HG02943 (cell line): ENCODE data around the gene MYH4.

Experiments
- ATAC-seq: cut with Tn5 transposase; IDR thresholded peaks from one replicate; pipeline ENCODE4 v1.9.1; 2021; ENCODE audit warnings: mild to moderate bottlenecking, low read depth, moderate library complexity; ENCODE audit not compliant: unreplicated experiment

MYH4 gene

DNA sequence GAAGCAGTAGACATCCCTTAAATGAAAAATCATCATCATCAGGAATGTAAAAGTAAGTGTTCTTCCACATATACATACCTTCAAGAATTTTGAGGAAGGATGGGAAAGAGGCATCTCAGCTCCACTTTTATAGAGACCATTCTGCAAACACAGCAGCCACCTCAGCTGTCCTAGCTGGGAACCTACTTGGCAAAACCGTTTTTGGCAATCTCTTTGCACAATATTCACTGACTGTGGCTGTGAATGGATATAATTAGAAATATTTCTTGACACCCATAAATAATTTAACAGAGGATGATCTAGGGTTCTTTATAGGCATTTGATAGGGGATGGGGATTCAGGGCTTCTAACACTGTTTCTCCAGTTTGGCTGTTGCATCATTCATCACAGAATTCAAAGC, at the start of gene MYH4:
MYH4 (minus strand) TSS at position 101 of the 400 bp plus-strand sequence. CDS start 2,814 bp downstream, outside the sequence.
- no peak for ATAC-seq

DNA sequence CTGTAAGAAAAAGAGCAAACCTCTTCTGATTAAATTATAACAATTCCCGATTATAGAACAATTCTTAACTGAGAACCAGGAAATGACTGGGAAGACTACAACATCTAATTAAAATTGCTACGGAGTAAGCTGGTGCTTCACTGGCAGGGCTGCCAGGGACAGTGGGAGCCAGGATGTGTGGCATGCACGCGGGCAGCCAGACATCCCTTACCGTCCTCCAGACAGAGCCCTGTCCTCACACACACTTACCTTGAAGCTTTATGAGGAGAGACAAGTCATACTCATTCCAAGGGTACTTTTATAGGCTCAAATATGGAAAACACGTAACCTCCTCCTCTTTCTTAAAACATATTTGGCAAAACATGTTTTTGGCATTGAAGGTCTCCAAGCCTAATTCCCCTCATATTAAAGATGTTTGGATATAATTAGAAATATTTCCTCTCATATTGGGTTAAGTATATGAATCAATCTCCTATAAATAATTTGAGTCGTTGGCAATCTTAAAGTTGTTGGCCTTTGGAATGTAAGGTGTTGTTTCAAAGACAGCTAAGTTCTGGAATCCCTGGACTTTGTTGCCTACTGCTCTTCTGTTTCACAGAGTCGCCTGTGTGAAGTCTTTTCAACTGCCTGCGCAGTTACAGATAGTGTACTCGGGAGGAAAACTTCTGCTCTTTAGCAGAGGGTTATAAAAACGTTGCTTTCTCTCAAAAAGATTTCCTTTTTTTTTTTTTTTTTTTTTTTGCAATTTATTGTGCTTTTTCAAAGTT, 49.1 kb upstream of the MYH4 start, which contains the start of gene MYH1:
MYH1 (minus strand) TSS at position 272 of the 767 bp plus-strand sequence. CDS start 1,900 bp downstream, outside the sequence.
- ATAC-seq = no peak

DNA sequence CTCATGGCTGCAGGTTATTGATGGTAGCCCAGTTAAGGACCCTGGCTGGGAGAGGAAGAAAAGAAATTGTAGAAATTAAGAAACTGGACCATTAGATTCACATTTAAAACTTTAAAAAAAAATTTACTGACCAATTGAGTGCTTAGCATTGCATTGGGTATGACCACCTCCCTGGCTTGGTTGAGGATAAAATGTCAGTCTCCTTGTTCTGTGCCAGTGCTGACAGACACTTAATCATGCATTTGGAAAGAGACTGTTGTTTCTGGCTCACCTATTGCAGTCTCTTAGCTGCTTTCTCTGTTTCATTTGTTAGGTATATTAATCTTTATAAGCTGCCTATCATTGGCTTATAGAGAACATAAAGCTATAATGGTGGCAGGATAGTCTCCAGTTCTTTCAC, 47.3 kb upstream of the MYH4 start:
- no peak for ATAC-seq

DNA sequence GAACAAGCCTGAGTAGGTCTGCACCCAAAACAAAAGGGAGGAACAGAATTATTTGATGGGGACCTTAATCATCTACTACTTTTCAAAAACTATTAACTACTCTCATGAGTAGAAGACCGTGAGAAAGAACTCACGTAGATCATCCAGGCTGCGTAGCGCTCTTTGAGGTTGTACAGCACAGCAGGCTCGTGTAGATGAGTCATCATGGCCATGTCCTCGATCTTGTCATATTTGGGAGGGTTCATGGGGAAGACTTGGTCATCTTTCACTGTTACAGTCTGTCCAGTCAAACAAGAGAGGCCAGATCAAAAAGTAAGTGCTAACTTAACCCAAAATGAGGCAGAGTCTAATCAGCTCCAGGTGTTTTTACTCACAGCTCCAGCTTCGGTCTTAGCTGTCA, 46.7 kb upstream of the MYH4 start:
- ATAC-seq = no peak

DNA sequence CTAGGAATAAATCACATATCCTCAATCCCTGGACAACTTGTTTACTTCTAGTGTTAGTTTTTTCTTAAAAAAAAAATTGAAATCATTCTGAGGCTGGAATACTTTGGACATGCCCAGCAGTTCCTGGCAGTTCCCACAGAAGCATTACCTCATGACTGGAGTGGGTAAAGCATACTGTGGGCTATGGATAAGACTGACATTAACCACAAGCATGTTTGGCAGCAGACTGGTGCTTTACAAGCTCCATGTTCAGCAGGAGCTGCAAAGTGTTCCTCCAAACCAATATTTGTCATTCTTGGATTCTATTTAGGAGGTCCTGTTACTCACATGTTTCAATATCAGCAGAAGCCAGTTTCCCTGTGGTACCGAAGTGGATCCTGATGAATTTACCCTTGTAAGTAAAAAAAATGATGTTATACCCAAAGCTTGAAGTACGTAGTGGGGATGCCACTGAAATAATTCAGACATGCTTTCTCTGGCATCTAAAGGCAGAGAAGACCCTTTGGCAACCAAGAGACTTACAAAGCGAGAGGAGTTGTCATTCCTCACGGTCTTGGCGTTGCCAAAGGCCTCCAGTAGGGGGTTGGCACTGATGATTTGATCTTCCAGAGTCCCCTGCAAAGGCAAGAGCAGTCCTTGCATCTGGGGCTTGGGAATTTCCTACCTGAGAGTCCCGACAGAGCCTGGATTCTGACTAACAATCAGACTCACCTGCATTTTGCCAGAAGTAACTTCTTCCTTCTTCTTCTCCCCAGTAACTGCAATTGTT, 44.1 kb upstream of the MYH4 start:
- ATAC-seq = no peak

DNA sequence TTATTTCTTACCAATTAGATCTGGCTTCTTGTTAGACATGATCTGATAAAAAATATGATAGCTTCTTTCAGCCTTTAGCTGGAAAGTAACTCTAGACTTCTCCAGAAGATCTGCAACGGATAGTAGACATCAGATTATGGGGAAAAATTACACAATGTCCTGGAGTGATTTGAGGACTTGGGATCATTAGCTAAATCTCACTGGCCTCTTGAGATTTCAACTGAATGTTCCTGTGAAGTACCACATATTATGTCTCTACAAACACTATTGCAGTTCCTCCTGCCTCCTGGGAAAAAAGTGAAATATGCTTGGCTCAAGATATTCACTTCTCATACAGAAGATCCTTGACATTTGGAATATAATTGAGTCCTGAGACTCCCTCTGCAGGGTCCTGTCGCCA, 43.5 kb upstream of the MYH4 start:
- ATAC-seq = no peak

DNA sequence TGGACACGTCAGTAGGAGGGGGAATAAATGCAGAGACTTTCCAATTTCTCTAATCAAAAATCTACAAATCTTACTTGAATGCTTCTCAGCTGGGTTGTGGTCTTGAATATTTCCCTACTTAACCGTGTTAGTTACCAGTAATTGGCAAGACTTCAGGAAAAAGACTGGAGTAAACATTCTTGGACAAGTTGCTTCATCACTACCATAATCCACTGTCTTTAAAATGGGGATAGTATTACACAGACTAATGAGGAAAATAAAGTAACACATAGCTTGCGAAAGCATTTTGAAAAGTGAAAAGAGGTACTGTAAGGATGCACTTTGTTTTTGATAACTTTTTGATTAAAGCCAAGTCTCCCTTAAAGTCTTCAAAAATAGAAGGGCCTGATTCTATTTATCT, 30.6 kb upstream of the MYH4 start:
- ATAC-seq = no peak

DNA sequence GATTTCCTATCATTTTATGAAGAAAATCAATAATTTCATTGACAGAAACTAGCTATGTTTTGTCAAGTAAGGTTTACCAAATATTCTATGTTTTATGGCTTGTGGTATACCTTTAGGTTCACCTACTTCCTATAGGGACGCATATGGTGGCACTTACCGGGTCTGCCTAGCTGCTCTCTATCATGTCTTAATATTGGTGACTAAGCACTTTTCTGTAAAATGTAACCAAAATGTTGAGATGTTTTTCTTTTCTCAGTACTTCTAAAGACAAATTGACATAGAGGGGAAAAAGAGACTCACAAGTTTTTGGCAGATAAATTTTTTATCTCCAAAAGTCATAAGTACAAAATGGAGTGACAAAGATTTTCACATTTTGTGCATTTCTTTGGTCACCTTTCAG, 22.6 kb upstream of the MYH4 start:
- ATAC-seq = no peak

DNA sequence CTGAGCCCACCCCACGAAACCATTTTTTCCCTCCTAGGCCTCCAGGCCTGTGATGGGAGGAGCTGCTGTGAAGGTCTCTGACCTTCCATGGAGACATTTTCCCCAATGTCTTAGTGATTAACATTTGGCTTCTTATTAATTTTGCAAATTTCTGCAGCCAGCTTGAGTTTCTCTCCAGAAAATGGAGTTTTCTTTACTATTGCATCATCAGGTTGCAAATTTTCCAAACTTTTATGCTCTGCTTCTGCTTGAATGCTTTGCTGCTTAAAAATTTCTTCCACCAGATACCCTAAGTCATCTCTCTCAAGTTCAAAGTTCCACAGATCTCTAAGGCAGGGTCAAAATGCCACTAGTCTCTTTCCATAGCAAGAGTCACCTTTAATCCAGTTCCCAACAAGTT, 12.9 kb upstream of the MYH4 start:
- no peak for ATAC-seq

DNA sequence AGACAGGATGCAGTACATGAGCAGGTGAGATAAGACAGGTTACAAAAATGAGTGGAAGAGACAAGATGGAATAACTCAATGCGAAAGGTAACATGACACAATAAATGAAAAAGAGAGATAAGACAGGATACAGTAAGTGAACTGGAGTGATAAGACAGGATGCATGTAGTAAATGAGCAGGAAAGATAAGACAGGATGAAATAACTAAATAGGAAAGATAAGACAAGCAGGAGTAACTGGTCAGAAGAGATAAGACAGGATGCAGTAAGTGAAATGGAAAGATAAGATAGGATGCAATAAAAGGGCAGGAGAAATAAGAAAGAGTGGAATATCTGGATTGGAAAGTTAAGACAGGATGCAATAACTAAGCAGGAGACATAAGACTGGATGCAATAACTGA, 8.3 kb upstream of the MYH4 start:
- ATAC-seq = no peak

DNA sequence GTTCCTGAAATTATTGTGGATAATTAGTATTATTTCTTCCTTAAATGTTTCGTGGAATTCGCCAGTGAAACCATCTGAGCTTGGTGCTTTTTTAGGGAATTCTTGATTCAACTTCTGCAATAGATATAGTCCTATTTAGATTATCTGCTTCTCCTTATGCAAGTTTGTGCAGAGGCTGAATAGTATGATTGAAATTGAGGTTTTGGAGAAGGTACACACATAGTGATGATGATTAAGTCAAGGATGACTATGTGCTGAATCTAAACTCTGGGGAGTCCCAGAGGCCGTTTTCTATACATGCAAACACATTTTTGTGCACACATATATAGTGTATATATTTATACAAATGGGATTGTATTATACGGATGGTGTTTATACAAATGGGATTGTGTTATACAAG, 5.2 kb upstream of the MYH4 start:
- ATAC-seq = no peak

DNA sequence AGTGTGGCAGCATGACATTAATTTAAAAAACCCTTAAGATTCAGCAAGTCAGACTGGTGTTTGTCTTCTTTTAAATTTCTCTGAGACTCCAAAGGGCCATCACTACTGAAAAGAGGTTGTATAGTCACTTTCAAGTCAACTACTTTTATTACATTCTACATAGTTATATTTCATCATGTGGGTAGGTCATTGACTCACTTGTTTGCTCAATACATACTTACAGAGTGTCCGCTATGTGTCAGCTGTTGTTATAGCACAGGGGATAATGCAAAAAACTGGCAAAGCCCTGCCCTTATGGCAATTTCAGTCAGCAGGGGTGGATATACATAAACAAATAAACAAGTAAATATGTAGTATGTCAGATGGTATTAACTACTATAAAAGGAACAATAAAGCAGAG, 2.5 kb upstream of the MYH4 start:
- ATAC-seq = no peak

DNA sequence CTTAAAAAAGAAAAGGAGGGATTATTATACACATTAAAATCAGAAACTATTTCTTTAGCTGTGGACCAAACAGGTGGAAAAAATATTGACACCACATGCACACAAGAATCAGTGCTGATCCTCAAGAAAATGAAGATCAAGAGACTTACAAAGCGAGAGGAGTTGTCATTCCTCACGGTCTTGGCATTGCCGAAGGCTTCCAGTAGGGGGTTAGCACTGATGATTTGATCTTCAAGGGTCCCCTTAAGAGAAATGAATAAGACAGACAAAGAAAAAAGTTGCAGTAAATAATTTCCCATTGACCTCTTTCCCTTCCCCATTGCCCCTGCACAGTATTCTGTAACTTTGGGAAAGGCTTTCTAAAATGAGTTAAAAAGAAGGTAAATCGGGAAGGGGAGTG, 6.0 kb downstream of the MYH4 start:
- ATAC-seq = no peak

DNA sequence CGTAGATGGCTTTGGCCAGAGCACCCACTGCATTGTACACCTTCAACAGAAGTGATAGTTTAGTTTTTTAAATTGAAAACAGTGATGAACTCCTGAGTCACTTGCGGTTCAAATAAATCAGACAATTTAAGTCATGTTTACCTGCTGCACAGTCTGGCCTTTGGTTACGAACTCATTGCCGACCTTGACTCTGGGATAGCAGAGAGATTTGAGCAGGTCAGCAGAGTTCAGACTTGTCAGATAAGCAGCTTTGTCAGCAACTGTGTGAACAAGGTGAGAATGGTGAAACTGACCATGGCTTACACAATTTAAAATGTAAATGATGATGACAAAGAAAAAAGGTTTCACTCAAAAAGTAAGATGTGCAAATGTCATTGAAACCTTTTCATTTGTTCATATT, 9.3 kb downstream of the MYH4 start:
- ATAC-seq = no peak

DNA sequence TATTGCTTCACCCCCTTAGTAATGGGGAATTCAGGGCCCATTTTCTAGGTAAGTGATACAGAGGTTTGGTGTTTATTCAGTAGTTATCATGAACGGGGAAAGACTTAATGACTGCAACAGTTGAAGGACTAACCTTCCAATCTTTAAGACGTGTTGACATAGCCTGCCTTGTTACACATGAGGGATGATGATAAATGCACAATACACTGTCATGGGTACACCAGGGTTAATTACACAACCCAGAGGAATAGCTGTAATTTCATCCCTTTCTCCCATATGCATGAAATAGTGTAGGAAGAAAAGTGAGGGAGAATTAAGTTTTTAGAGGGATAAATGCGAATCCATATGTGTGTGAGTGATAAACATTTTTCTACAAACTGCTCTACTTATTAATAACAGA, 10.7 kb downstream of the MYH4 start:
- ATAC-seq = no peak

DNA sequence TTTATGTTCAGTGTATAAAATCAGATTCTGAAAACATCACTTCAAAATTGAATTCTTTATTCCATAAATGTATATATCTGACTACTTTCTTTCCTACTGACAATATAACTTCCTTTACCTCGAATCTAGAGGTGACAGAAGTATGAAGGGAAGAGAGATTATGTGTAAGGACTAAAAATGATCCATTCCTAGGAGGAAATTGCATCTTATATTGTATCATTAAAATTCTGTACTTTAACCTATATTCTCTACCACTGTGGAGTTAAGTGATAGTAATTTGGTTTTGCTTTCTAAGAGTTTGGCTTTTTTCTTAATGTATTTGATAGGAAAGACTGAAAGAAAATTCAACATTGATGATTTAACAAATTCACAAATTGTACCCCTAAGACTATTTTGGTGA, 11.4 kb downstream of the MYH4 start:
- ATAC-seq = no peak

DNA sequence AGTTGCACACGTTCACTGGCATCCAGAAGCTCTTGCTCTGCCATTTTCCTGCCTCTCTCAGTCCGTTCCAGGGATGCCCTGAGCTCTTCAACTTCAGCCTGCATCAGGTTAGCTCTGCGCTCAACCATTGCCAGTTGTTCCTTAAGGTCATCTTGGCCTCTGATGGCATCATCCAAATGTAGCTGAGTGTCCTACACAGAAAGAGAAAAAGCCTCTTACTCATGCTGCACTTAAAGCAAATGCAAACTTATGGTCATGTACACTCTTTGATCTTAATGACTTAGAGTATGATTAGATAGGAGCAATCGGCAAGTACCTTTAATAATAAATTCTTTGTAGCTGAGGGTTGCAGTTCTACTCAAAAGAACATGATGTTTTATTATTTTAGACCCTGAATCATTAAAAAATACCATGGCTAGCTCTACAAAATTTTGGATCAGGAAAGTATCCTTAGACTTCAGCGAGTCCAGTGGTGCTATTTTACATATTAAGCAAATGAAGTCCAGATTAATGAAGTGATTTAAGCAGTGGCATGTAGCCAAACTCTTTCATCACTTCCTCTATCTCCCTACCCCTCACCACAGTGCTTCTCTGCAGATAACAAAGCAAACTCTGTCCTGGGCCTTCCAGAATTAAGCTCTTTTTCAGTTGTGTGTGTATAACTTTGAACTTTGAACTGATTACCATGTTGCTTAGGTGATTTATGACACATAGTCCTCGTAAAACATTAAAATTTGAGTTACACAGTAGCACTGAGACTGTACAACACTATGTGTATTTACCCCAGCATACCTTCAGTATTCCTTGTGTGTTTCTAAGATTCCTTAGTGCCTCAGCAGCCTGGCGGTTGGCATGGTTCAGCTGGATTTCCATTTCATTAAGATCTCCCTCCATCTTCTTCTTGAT, 22.1 kb downstream of the MYH4 start:
- no peak for ATAC-seq

DNA sequence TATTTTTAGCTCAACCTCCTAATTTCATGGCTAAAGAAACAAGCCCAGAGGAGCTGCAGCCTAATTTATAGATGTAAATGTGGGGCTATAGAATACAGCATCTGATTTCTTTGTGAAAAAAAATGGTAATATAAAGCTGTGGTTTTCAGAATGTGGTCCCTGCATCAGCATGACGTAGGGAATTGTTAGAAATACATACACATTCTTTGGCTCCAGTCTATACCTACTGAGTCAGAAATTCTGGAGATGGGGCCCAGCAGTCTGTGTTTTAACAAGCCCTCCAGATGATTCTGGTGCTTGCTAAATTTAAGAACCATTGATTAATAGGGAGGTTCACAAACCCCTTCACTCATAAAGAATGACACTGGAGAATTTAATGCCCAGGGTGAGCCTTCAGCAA, 29.5 kb downstream of the MYH4 start:
- no peak for ATAC-seq

DNA sequence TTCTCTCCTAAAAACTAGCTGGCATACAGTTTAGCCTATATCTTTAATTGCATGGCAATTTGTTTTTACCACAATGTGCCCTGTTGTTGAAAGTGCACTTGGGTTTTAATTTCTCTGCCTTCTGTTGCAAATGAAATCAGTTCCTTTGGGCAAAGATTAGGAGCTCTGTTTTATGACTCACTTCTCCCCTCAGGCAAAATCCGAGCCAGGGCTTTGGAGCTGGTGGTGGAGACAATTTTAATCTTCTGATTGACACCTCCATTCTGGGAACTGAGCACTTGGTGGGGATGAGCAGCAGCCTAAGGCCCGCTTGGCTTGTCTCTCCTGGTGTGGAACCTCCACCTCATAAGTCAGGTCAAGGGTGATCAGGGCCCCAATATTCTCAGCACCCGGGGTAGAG, 34.3 kb downstream of the MYH4 start:
- no peak for ATAC-seq

DNA sequence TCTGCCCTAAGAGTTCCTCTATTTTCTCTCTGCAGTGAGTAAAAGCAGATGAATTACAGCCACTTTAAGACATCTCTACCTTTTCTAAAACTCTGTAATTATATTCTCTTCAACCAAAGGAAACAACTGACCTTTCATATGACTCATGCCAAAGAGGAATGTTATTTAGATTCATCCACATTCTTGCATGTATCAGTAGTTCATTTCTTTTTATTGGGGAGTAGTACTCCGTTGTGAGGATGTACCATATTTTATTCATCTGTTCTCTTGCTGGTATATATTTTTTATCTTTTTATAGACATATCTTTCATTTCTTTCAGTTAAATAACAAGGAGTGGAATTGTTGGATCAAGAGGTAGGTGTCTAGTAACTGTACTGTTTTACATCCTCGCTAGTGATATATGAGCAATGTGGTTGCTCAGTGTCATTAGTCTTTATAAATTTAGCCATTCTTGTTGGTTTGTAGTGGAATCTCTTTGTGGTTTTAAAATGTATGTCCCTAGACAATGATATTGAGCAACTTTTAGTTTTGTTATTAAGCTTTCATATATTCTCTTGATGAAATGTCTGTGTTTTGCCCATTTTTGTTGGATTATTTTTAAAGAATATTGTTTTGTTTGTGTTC, 39.8 kb downstream of the MYH4 start:
- no peak for ATAC-seq

DNA sequence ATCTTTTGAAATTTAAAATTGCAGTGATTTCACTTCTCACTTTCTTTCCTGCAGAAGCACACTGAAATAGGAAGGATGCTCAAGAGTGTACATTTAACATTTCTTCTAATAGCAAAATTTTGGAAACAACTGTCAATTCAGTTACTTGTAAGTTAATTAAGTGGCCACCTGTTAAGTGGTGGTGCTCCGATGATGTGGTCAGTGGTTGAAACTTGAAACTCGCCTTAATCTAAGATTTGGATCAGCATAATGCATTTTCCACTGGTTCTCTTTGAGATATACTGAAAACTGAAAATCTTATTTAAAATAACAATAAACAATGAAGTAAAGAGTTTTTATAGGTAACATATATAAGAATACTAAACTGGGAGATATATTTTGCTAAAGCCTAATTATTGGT, 40.6 kb downstream of the MYH4 start:
- no peak for ATAC-seq
